Neural cell (in vitro differentiated cells): ENCODE data around the gene LRRC8E. TPM values are rescaled to one million over a fixed set of nuclear protein-coding genes. Genes with fewer than 3 reads are reported as not detected.

Source experiments
- H2AFZ ChIP-seq: fragments of 200-600, 300-800 bp; sonication (generic), shearing (Covaris generic); 2 replicates; pipeline ENCODE4 v1.6.0; 2014; ENCODE audit warnings: low read depth, mild to moderate bottlenecking, antibody characterized with exemption, low read length, moderate library complexity
- H3F3A ChIP-seq: fragments of 200-600 bp; shearing (Covaris generic); 2 replicates; pipeline ENCODE4 v1.6.1; 2016; ENCODE audit warnings: mild to moderate bottlenecking, moderate library complexity, mixed read lengths, antibody characterized with exemption, low read length; ENCODE audit not compliant: insufficient read depth, poor library complexity, severe bottlenecking
- H3K27ac ChIP-seq: fragments of 200-600, 300-800 bp; sonication (generic), shearing (Covaris generic); 2 replicates; pipeline ENCODE4 v1.5.1; 2014; ENCODE audit warnings: mild to moderate bottlenecking, low read length, moderate library complexity
- H3K27me3 ChIP-seq: fragments of 300-800, 200-600 bp; sonication (generic), shearing (Covaris generic); 2 replicates; pipeline ENCODE4 v1.6.0; 2014; ENCODE audit warnings: mild to moderate bottlenecking, low read depth, low read length, moderate library complexity; ENCODE audit not compliant: insufficient read depth
- H3K36me3 ChIP-seq: fragments of 300-800, 200-600 bp; sonication (generic), shearing (Covaris generic); 2 replicates; pipeline ENCODE4 v1.5.1; 2014; ENCODE audit warnings: mild to moderate bottlenecking, antibody characterized with exemption, low read length, moderate library complexity; ENCODE audit not compliant: insufficient read depth
- H3K4me2 ChIP-seq: fragments of 300-800, 200-600 bp; sonication (generic), shearing (Covaris generic); 2 replicates; pipeline ENCODE4 v1.6.0; 2014; ENCODE audit warnings: mild to moderate bottlenecking, low read length
- H3K4me3 ChIP-seq: fragments of 300-800, 200-600 bp; sonication (generic), shearing (Covaris generic); 2 replicates; pipeline ENCODE4 v1.5.1; 2014; ENCODE audit warnings: mild to moderate bottlenecking, low read length, moderate library complexity
- H3K79me2 ChIP-seq: fragments of 200-600 bp; shearing (Covaris generic); replicated peaks from 2 replicates; pipeline ENCODE4 v1.6.0; 2014; ENCODE audit warnings: mild to moderate bottlenecking, low read length, moderate library complexity; ENCODE audit not compliant: insufficient read depth
- H3K9ac ChIP-seq: fragments of 300-800, 200-600 bp; sonication (generic), shearing (Covaris generic); 2 replicates; pipeline ENCODE4 v1.6.1; 2016; ENCODE audit warnings: mild to moderate bottlenecking, low read length, mixed read lengths
- H3K9me2 ChIP-seq: fragments of 200-600 bp; shearing (Covaris generic); 2 replicates; pipeline ENCODE4 v1.6.1; 2016; ENCODE audit warnings: mild to moderate bottlenecking, low read length, mixed read lengths; ENCODE audit not compliant: insufficient read depth
- H3K9me3 ChIP-seq: fragments of 200-600, 300-800 bp; sonication (generic), shearing (Covaris generic); 2 replicates; pipeline ENCODE4 v1.6.1; 2016; ENCODE audit warnings: mild to moderate bottlenecking, mixed run types, low read length, moderate library complexity, mixed read lengths
- H4K20me1 ChIP-seq: fragments of 200-600 bp; shearing (Covaris generic); 2 replicates; pipeline ENCODE4 v1.6.1; 2016; ENCODE audit warnings: mild to moderate bottlenecking, mixed run types; ENCODE audit not compliant: insufficient read depth
- EP300 ChIP-seq: fragments of 450-650 bp; conservative IDR thresholded peaks from 2 replicates; pipeline ENCODE4 v1.6.1; 2014; ENCODE audit warnings: antibody characterized with exemption, mild to moderate bottlenecking, moderate library complexity; ENCODE audit not compliant: poor library complexity, severe bottlenecking
- EZH2 ChIP-seq: fragments of 200-600, 300-800 bp; shearing (Covaris generic), sonication (generic); IDR thresholded peaks from 2 replicates; pipeline ENCODE4 v1.6.1; 2014; ENCODE audit warnings: antibody characterized with exemption, low read length, borderline replicate concordance, mild to moderate bottlenecking; ENCODE audit not compliant: insufficient read depth, poor library complexity, severe bottlenecking
- MXI1 ChIP-seq: fragments of 450-650 bp; conservative IDR thresholded peaks from 2 replicates; pipeline ENCODE4 v1.6.1; 2014; ENCODE audit warnings: antibody characterized with exemption, mild to moderate bottlenecking; ENCODE audit not compliant: poor library complexity, severe bottlenecking
- POLR2AphosphoS5 ChIP-seq: IDR thresholded peaks from 2 replicates; pipeline ENCODE4 v1.6.1; 2012
- RAD21 ChIP-seq: fragments of 450-650 bp; conservative IDR thresholded peaks from 2 replicates; pipeline ENCODE4 v1.6.1; 2014; ENCODE audit warnings: antibody characterized with exemption, mild to moderate bottlenecking, moderate library complexity
- SMC3 ChIP-seq: fragments of 450-650 bp; conservative IDR thresholded peaks from 2 replicates; pipeline ENCODE4 v1.6.1; 2014; ENCODE audit warnings: antibody characterized with exemption, mild to moderate bottlenecking, moderate library complexity; ENCODE audit not compliant: poor library complexity
- TAF1 ChIP-seq: IDR thresholded peaks from 2 replicates; pipeline ENCODE4 v1.6.1; 2012; ENCODE audit warnings: low read depth
- polyA plus RNA-seq: library from polyadenylated mRNA; depleted of rRNA; stranded (reverse); fragments of >200 nt; gene quantifications from 2 replicates; pipeline ENCODE4 v1.2.3, GENCODE V29; 2014
- TF ChIP-seq, protein P1 (sequence below): fragments of 450-650 bp; IDR thresholded peaks from 2 replicates; pipeline ENCODE4 v1.5.1; 2014; ENCODE audit warnings: antibody characterized with exemption, mild to moderate bottlenecking, moderate library complexity; ENCODE audit not compliant: poor library complexity, severe bottlenecking
- TF ChIP-seq, protein P2 (sequence below): IDR thresholded peaks from 2 replicates; pipeline ENCODE4 v1.6.1; 2012; ENCODE audit warnings: borderline replicate concordance

Gene LRRC8E
- polyA plus RNA-seq, 1 donor from 2014 or later, result not detected

DNA sequence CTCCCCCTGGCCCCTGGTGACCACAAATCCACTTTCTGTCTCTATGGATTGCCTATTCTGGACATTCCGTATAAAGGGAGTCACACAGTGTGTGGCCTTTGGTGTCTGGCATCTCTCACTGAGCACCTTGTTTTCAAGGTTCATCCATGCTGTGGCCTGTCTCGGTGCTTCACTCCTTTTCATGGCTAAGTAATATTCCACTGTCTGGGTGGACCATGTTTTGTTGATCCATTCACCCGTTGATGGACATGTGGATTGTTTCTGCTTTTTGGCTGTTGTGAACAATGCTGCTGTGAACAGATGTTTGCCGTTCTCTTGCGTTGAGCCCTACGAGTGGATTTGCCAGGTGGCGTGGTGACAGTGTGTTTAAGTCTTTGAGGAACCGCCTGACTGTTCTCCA is 47.7 kb upstream of the LRRC8E start:
- H3K9me2 ChIP-seq, result no peaks in the 10 kb centered on the region
- no peaks in the 10 kb centered on the region for H3F3A ChIP-seq
- no peak overlapping the region for H3K9ac ChIP-seq
- H3K4me2 ChIP-seq, result no peak overlapping the region
- H3K4me3 ChIP-seq, result no peak overlapping the region
- TF ChIP-seq, protein P1, sequence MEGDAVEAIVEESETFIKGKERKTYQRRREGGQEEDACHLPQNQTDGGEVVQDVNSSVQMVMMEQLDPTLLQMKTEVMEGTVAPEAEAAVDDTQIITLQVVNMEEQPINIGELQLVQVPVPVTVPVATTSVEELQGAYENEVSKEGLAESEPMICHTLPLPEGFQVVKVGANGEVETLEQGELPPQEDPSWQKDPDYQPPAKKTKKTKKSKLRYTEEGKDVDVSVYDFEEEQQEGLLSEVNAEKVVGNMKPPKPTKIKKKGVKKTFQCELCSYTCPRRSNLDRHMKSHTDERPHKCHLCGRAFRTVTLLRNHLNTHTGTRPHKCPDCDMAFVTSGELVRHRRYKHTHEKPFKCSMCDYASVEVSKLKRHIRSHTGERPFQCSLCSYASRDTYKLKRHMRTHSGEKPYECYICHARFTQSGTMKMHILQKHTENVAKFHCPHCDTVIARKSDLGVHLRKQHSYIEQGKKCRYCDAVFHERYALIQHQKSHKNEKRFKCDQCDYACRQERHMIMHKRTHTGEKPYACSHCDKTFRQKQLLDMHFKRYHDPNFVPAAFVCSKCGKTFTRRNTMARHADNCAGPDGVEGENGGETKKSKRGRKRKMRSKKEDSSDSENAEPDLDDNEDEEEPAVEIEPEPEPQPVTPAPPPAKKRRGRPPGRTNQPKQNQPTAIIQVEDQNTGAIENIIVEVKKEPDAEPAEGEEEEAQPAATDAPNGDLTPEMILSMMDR, result no peak
- TF ChIP-seq RAD21, result no peak
- peaks cover 2% of the 10 kb centered on the region for H3K79me2 ChIP-seq
- no peaks in the 10 kb centered on the region for H3K27me3 ChIP-seq
- no peaks in the 10 kb centered on the region for H4K20me1 ChIP-seq
- H3K9me3 ChIP-seq, result no peaks in the 10 kb centered on the region
- no peaks in the 10 kb centered on the region for H3K36me3 ChIP-seq
- no peak overlapping the region for H2AFZ ChIP-seq
- H3K27ac ChIP-seq, result no peak overlapping the region

DNA sequence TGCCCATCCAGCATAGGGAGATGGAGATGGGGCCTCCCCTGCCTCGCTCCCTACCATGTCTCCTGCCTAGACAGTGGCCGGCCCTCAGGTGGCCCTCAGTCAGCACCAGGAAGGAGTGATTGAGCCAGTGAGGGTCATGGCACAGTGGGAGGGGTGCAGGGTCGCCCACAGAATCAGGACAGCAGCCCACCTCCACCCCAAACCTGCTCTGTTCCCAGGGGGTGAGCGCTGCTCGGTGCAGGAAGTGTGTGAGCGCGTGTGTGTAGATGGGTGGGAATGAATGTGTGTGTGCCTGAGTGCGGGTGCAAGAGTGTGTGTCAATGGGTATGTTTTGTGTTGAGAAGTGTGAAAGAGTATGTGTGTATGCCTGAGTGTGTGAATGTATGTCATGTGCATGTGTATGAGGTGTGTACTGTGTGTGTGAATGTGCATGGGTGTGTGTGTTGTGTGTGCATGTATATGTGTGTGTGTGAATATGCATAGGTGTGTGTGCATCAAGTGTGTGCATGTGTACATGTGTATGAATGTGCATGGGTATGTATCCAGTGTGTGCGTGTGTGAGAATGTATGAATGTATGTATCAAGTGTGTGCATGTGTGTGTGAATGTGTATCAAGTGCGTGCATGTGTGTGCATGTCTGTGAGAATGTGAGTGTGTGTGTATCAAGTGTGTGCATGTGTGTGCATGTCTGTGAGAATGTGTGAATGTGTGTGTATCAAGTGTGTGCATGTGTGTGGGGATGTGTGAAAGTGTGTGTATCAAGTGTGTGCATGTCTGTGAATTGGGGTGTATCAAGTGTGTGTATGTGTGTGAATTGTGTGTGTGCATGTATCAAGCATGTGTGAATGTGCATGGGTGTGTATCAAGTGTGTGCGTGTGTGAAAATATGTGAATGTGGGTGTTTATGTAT is 46.3 kb upstream of the LRRC8E start:
- peaks cover 2% of the 10 kb centered on the region for H3K79me2 ChIP-seq
- TF ChIP-seq EZH2 (no peak), POLR2AphosphoS5 (no peak), TAF1 (no peak), SMC3 (no peak), RAD21 (no peak), EP300 (no peak), MXI1 (no peak)
- TF ChIP-seq, protein P1, result no peak
- TF ChIP-seq, protein P2, sequence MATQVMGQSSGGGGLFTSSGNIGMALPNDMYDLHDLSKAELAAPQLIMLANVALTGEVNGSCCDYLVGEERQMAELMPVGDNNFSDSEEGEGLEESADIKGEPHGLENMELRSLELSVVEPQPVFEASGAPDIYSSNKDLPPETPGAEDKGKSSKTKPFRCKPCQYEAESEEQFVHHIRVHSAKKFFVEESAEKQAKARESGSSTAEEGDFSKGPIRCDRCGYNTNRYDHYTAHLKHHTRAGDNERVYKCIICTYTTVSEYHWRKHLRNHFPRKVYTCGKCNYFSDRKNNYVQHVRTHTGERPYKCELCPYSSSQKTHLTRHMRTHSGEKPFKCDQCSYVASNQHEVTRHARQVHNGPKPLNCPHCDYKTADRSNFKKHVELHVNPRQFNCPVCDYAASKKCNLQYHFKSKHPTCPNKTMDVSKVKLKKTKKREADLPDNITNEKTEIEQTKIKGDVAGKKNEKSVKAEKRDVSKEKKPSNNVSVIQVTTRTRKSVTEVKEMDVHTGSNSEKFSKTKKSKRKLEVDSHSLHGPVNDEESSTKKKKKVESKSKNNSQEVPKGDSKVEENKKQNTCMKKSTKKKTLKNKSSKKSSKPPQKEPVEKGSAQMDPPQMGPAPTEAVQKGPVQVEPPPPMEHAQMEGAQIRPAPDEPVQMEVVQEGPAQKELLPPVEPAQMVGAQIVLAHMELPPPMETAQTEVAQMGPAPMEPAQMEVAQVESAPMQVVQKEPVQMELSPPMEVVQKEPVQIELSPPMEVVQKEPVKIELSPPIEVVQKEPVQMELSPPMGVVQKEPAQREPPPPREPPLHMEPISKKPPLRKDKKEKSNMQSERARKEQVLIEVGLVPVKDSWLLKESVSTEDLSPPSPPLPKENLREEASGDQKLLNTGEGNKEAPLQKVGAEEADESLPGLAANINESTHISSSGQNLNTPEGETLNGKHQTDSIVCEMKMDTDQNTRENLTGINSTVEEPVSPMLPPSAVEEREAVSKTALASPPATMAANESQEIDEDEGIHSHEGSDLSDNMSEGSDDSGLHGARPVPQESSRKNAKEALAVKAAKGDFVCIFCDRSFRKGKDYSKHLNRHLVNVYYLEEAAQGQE, result no peak
- no peaks in the 10 kb centered on the region for H3F3A ChIP-seq
- H3K4me3 ChIP-seq, result no peak overlapping the region
- no peak overlapping the region for H3K27ac ChIP-seq
- H3K9me2 ChIP-seq, result no peaks in the 10 kb centered on the region
- no peak overlapping the region for H2AFZ ChIP-seq
- H3K9ac ChIP-seq, result no peak overlapping the region
- no peaks in the 10 kb centered on the region for H3K9me3 ChIP-seq
- no peak overlapping the region for H3K4me2 ChIP-seq
- H4K20me1 ChIP-seq, result no peaks in the 10 kb centered on the region
- no peaks in the 10 kb centered on the region for H3K27me3 ChIP-seq
- no peaks in the 10 kb centered on the region for H3K36me3 ChIP-seq
